ENCODE results near the gene NENF.

The NENF gene

GRCh38 chr1:212459656-212460055 is 26.9 kb downstream of the NENF start:
- Histone ChIP-seq H3K4me1 (ENCODE audit: control insufficient read depth in 1 of 2, insufficient read depth in 2 of 2, low read length in 2 of 2) (peaks cover 0 to 3% of the 10 kb centered on the region in 2 donors), H3K36me3 (ENCODE audit: control insufficient read depth in 1 of 2, insufficient read depth in 2 of 2, low read length in 2 of 2) (no peaks in the 10 kb centered on the region), H3K9me3 (ENCODE audit: control insufficient read depth in 1 of 2, low read length in 2 of 2) (peaks cover 0 to 4% of the 10 kb centered on the region in 2 donors), H3K9ac (ENCODE audit: low read depth in 1 of 2, low read length in 2 of 2) (no peak overlapping the region), H3K4me3 (ENCODE audit: low read depth in 1 of 2, low read length in 2 of 2) (no peak overlapping the region), H3K27ac (ENCODE audit: low read depth, low read length) (no peak overlapping the region), H3K27me3 (ENCODE audit: control insufficient read depth in 1 of 2, insufficient read depth in 2 of 2, low read length in 2 of 2) (no peaks in the 10 kb centered on the region)

- Histone ChIP-seq H3K36me3 (ENCODE audit: control insufficient read depth in 1 of 2, insufficient read depth in 2 of 2, low read length in 2 of 2) (no peaks in the 10 kb centered on the region), H3K27me3 (ENCODE audit: control insufficient read depth in 1 of 2, insufficient read depth in 2 of 2, low read length in 2 of 2) (no peaks in the 10 kb centered on the region), H3K4me1 (ENCODE audit: control insufficient read depth in 1 of 2, insufficient read depth in 2 of 2, low read length in 2 of 2) (peaks cover 0 to 3% of the 10 kb centered on the region in 2 donors), H3K4me3 (ENCODE audit: low read depth in 1 of 2, low read length in 2 of 2) (no peak overlapping the region), H3K9ac (ENCODE audit: low read depth in 1 of 2, low read length in 2 of 2) (no peak overlapping the region), H3K27ac (ENCODE audit: low read depth, low read length) (no peak overlapping the region), H3K9me3 (ENCODE audit: control insufficient read depth in 1 of 2, low read length in 2 of 2) (peaks cover 0 to 4% of the 10 kb centered on the region in 2 donors)
These were observed 27.7 kb downstream of the NENF start for GRCh38 chr1:212460376-212460775.

GRCh38 chr1:212461916-212462660 is 29.4 kb downstream of the NENF start:
- Histone ChIP-seq H3K4me3 (ENCODE audit: low read depth in 1 of 2, low read length in 2 of 2) (no peak overlapping the region), H3K9ac (ENCODE audit: low read depth in 1 of 2, low read length in 2 of 2) (no peak overlapping the region), H3K27ac (ENCODE audit: low read depth, low read length) (no peak overlapping the region), H3K9me3 (ENCODE audit: control insufficient read depth in 1 of 2, low read length in 2 of 2) (peaks cover 0 to 4% of the 10 kb centered on the region in 2 donors), H3K4me1 (ENCODE audit: control insufficient read depth in 1 of 2, insufficient read depth in 2 of 2, low read length in 2 of 2) (no peaks in the 10 kb centered on the region), H3K27me3 (ENCODE audit: control insufficient read depth in 1 of 2, insufficient read depth in 2 of 2, low read length in 2 of 2) (no peaks in the 10 kb centered on the region), H3K36me3 (ENCODE audit: control insufficient read depth in 1 of 2, insufficient read depth in 2 of 2, low read length in 2 of 2) (no peaks in the 10 kb centered on the region)

DNA sequence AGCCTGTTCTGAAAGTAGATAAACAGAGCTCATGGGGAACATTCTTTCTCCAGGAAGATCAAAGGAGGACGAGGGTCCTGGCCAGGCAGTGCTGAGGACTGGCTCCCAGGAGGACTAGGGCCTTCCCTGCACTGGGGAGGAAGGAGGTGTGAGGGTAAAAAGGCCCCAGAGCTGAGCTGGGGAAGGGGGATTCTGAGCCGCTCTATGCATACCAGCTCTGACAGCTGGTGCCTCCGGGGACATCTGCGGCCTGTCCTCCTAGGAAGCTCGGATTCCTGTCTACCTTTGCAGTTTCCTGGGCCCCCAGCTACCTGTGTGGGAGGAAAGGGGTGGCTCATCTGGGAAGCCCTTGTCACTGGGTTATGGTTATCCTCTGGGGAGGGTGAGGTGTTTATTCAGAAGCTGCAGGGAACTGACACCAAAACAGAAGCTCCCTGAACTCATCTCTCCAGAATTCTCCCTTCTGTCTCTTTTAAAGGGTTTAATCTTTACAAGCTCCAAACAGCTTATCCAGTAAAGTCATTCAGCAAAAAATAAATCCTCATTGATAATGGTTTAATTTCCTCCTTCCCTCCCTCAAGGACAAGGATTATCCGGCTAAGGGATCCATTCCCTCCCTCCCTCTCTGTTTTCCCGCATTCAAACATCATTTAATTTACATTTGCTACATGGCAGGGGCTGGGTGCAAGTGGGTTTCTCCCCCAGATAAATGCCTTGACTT is 31.0 kb downstream of the NENF start:
- no peaks in the 10 kb centered on the region for H3K36me3 ChIP-seq (ENCODE audit: control insufficient read depth in 1 of 2, insufficient read depth in 2 of 2, low read length in 2 of 2)
- H3K27me3 ChIP-seq (ENCODE audit: control insufficient read depth in 1 of 2, insufficient read depth in 2 of 2, low read length in 2 of 2): no peaks in the 10 kb centered on the region
- H3K27ac ChIP-seq (ENCODE audit: low read depth, low read length): no peak overlapping the region
- no peak overlapping the region for H3K4me3 ChIP-seq (ENCODE audit: low read depth in 1 of 2, low read length in 2 of 2)
- no peak overlapping the region for H3K9ac ChIP-seq (ENCODE audit: low read depth in 1 of 2, low read length in 2 of 2)
- H3K4me1 ChIP-seq (ENCODE audit: control insufficient read depth in 1 of 2, insufficient read depth in 2 of 2, low read length in 2 of 2): no peaks in the 10 kb centered on the region
- no peaks in the 10 kb centered on the region for H3K9me3 ChIP-seq (ENCODE audit: control insufficient read depth in 1 of 2, low read length in 2 of 2)

- no peak overlapping the region for H3K27ac ChIP-seq (ENCODE audit: low read depth, low read length)
- H3K9me3 ChIP-seq (ENCODE audit: control insufficient read depth in 1 of 2, low read length in 2 of 2): no peaks in the 10 kb centered on the region
- H3K36me3 ChIP-seq (ENCODE audit: control insufficient read depth in 1 of 2, insufficient read depth in 2 of 2, low read length in 2 of 2): no peaks in the 10 kb centered on the region
- no peaks in the 10 kb centered on the region for H3K4me1 ChIP-seq (ENCODE audit: control insufficient read depth in 1 of 2, insufficient read depth in 2 of 2, low read length in 2 of 2)
- H3K4me3 ChIP-seq (ENCODE audit: low read depth in 1 of 2, low read length in 2 of 2): no peak overlapping the region
- H3K27me3 ChIP-seq (ENCODE audit: control insufficient read depth in 1 of 2, insufficient read depth in 2 of 2, low read length in 2 of 2): no peaks in the 10 kb centered on the region
- no peak overlapping the region for H3K9ac ChIP-seq (ENCODE audit: low read depth in 1 of 2, low read length in 2 of 2)
These were observed 32.6 kb downstream of the NENF start for GRCh38 chr1:212465311-212465710.

DNA sequence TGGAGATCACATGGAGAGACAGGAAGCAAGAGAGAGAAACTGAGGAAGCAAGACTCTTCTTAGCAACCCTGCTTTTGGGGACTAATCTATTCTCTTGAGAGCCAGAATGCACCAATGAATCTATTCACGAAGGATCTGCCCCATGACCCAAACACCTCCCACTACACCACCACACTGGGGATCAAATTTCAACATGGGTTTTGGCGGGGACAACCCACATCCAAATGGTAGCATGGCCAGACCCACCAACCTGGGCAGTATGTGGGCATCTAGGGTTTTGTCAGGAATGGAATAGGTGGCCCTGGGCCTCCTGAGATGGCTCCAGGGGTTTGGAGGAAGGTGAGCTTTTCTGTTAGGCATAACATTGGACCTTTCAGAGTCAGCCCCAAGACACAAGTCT is 33.7 kb downstream of the NENF start:
- H3K36me3 ChIP-seq (ENCODE audit: control insufficient read depth in 1 of 2, insufficient read depth in 2 of 2, low read length in 2 of 2): no peaks in the 10 kb centered on the region
- H3K9ac ChIP-seq (ENCODE audit: low read depth in 1 of 2, low read length in 2 of 2): no peak overlapping the region
- no peak overlapping the region for H3K27ac ChIP-seq (ENCODE audit: low read depth, low read length)
- H3K4me1 ChIP-seq (ENCODE audit: control insufficient read depth in 1 of 2, insufficient read depth in 2 of 2, low read length in 2 of 2): no peaks in the 10 kb centered on the region
- H3K9me3 ChIP-seq (ENCODE audit: control insufficient read depth in 1 of 2, low read length in 2 of 2): no peaks in the 10 kb centered on the region
- no peak overlapping the region for H3K4me3 ChIP-seq (ENCODE audit: low read depth in 1 of 2, low read length in 2 of 2)
- no peaks in the 10 kb centered on the region for H3K27me3 ChIP-seq (ENCODE audit: control insufficient read depth in 1 of 2, insufficient read depth in 2 of 2, low read length in 2 of 2)

- Histone ChIP-seq H3K9me3 (ENCODE audit: control insufficient read depth in 1 of 2, low read length in 2 of 2) (no peaks in the 10 kb centered on the region), H3K27ac (ENCODE audit: low read depth, low read length) (no peak overlapping the region), H3K36me3 (ENCODE audit: control insufficient read depth in 1 of 2, insufficient read depth in 2 of 2, low read length in 2 of 2) (no peaks in the 10 kb centered on the region), H3K27me3 (ENCODE audit: control insufficient read depth in 1 of 2, insufficient read depth in 2 of 2, low read length in 2 of 2) (no peaks in the 10 kb centered on the region), H3K4me3 (ENCODE audit: low read depth in 1 of 2, low read length in 2 of 2) (no peak overlapping the region), H3K9ac (ENCODE audit: low read depth in 1 of 2, low read length in 2 of 2) (no peak overlapping the region), H3K4me1 (ENCODE audit: control insufficient read depth in 1 of 2, insufficient read depth in 2 of 2, low read length in 2 of 2) (no peaks in the 10 kb centered on the region)
These were observed 34.4 kb downstream of the NENF start for GRCh38 chr1:212466898-212467650.

GRCh38 chr1:212467843-212468482 is 35.2 kb downstream of the NENF start:
- H3K9me3 ChIP-seq (ENCODE audit: control insufficient read depth in 1 of 2, low read length in 2 of 2): no peaks in the 10 kb centered on the region
- H3K36me3 ChIP-seq (ENCODE audit: control insufficient read depth in 1 of 2, insufficient read depth in 2 of 2, low read length in 2 of 2): no peaks in the 10 kb centered on the region
- no peaks in the 10 kb centered on the region for H3K27me3 ChIP-seq (ENCODE audit: control insufficient read depth in 1 of 2, insufficient read depth in 2 of 2, low read length in 2 of 2)
- no peak overlapping the region for H3K4me3 ChIP-seq (ENCODE audit: low read depth in 1 of 2, low read length in 2 of 2)
- no peaks in the 10 kb centered on the region for H3K4me1 ChIP-seq (ENCODE audit: control insufficient read depth in 1 of 2, insufficient read depth in 2 of 2, low read length in 2 of 2)
- no peak overlapping the region for H3K9ac ChIP-seq (ENCODE audit: low read depth in 1 of 2, low read length in 2 of 2)
- H3K27ac ChIP-seq (ENCODE audit: low read depth, low read length): no peak overlapping the region

DNA sequence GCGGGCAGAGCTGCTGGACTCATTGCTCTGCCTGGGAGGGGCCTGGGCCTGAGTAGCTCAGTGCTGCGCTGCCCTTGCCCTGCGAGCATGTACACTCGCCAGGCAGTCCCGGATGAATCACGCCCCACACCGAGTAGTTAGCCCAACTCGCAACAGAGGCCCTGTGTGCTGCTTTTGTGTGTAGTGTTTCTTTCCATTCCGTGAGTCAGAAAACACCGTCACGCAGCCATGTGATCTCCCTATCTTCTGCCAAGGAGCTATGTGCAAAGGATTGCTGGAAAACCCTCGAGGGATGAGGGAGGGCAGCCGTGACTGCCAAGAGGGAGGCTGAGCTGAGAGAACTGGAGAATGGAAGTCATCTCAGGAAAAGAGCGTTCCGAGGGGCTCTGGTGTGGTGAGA is 37.3 kb downstream of the NENF start:
- Histone ChIP-seq H3K27me3 (ENCODE audit: control insufficient read depth in 1 of 2, insufficient read depth in 2 of 2, low read length in 2 of 2) (no peaks in the 10 kb centered on the region), H3K9me3 (ENCODE audit: control insufficient read depth in 1 of 2, low read length in 2 of 2) (no peaks in the 10 kb centered on the region), H3K9ac (ENCODE audit: low read depth in 1 of 2, low read length in 2 of 2) (no peak overlapping the region), H3K4me1 (ENCODE audit: control insufficient read depth in 1 of 2, insufficient read depth in 2 of 2, low read length in 2 of 2) (no peaks in the 10 kb centered on the region), H3K4me3 (ENCODE audit: low read depth in 1 of 2, low read length in 2 of 2) (no peak overlapping the region), H3K27ac (ENCODE audit: low read depth, low read length) (no peak overlapping the region), H3K36me3 (ENCODE audit: control insufficient read depth in 1 of 2, insufficient read depth in 2 of 2, low read length in 2 of 2) (no peaks in the 10 kb centered on the region)

- Histone ChIP-seq H3K27me3 (ENCODE audit: control insufficient read depth in 1 of 2, insufficient read depth in 2 of 2, low read length in 2 of 2) (no peaks in the 10 kb centered on the region), H3K27ac (ENCODE audit: low read depth, low read length) (no peak overlapping the region), H3K9ac (ENCODE audit: low read depth in 1 of 2, low read length in 2 of 2) (no peak overlapping the region), H3K4me1 (ENCODE audit: control insufficient read depth in 1 of 2, insufficient read depth in 2 of 2, low read length in 2 of 2) (no peaks in the 10 kb centered on the region), H3K4me3 (ENCODE audit: low read depth in 1 of 2, low read length in 2 of 2) (no peak overlapping the region), H3K9me3 (ENCODE audit: control insufficient read depth in 1 of 2, low read length in 2 of 2) (no peaks in the 10 kb centered on the region), H3K36me3 (ENCODE audit: control insufficient read depth in 1 of 2, insufficient read depth in 2 of 2, low read length in 2 of 2) (no peaks in the 10 kb centered on the region)
These were observed 38.6 kb downstream of the NENF start for GRCh38 chr1:212471286-212471685.
